ENCODE measurements around the gene ANKRD12.

The ANKRD12 gene

GRCh38 chr18:9319333-9319732 lies 182.8 kb downstream of the ANKRD12 start:
- DNase-seq, result no peak

DNA sequence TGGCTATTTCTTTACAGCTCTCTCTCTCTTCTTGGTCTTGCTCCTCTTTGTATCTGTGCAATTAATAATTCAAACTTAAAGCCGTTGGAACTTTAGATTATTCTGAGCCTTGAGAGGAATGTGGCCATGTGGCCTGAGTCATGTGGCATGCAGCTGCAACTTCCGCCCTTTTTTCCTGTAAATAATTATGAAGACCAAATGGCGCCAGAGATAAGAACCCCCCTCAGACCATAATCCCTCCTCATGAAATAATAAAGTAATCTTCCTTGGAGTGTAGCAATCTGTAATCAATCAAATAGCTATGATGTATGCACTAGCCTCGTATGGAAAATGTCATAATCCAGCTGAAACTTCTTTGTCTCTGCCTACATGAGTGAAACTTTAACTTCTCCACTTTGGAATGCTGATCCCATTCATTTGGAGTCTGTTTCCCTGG lies 184.5 kb downstream of the ANKRD12 start:
- DNase-seq, result no peak

DNA sequence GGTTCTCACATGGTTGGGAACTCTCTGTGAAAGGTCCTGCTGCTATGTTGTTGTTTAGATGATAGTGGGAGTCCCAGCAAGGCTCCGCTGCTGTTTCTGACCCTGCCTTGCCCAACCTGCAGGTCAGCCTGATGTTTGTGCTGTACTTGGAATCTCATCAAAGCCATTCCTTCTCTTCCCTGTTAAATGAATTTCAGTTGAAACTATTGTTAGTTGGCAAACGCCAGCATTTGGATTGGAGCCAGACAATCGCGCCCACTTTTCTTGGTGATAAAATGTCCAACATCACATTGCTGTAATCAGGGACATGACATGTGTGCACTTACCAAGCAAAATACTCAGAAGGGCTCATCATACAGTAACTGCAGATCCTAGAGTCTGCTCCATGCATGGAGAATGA lies 185.2 kb downstream of the ANKRD12 start:
- no peak for DNase-seq

GRCh38 chr18:9322744-9323143 lies 186.2 kb downstream of the ANKRD12 start:
- DNase-seq, result no peak

DNA sequence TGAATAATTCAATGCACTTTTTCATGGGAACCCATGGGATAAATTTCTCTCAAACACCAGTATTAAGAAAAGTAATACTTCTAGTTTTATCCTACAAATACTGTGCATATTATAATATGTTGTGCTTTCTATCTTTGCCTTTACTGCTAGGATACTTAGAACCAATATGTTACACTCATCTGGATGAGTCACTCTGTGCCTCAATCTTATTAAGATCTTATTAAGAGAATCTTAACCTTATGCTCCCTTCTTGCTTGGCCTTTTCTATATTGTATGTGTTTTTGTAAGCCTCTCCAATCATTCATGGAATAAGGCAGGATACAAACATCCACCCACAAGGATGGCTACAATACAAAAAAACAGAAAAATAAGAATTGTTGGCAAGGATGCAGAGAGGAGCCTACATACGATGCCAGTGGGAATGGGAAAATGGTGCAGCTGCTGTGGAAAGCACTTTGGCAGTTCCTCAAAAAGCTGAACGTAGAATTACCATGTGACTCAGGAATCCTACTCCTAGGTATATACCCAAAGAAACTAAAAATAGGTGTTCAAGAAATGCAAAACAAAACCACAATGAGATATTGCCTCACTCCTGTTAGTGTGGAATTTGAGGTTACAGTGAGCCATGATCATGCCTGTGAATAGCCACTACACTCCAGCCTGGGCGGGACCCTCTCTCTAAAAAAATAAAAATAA lies 187.3 kb downstream of the ANKRD12 start:
- no peak for DNase-seq

GRCh38 chr18:9325716-9326115 lies 189.1 kb downstream of the ANKRD12 start:
- DNase-seq, result no peak

DNA sequence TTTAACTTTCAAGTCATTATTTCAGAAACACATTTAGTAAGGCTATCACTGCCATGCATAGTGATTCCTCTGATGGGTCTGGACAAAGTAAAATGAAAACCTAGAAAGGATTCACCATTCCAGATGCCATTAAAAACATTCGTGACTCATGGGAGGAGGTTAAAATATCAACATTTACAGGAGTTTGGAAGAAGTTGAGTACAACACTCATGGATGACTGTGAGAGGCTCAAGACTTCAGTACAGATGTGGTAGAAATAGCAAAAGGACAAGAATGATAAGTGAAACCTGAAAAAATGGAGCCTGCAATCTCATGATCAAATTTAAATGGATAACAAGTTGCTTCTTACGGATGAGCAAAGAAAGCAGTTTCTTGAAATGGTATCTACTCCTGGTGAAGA lies 192.2 kb downstream of the ANKRD12 start:
- DNase-seq, result no peak

- no peak for DNase-seq
Measured at GRCh38 chr18:9329471-9329870, 192.9 kb downstream of the ANKRD12 start.

- no peak for DNase-seq
Measured at GRCh38 chr18:9330419-9330818, 193.8 kb downstream of the ANKRD12 start.

GRCh38 chr18:9333441-9334328 lies 197.1 kb downstream of the ANKRD12 start:
- no peak for DNase-seq

DNA sequence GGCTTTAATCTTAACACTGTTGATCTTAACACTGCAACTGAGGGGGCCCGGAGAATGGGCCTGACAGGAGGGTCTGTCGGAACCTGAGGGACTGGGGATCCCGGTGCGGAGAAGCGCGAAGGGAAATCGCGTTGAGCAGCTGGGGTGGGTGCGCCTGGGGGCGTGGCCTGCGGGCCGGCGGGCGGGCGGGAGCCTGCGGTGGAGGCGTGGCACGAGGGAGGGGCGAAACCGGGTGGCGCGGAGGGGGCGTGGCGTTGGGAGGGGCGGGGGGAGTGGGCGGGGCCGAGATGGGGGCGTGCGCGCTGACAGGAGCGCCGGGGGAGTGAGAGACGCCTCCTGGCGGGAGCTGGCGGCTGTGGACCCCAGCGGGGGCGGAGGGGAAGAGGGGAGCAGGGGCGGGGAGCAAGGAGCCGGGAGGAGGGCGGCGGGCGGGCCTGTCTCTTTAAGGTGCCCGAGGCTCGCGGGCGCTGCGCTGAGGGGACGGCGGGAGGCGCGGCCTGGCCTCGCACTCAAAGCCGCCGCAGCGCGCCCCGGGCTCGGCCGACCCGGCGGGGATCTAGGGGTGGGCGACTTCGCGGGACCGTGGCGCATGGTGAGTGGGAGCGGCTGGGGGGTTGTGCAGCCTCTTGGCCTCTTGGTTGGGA lies 197.9 kb downstream of the ANKRD12 start, which contains the start of gene TWSG1:
Gene TWSG1 (plus strand): TSS at position 445 of the 644 bp plus-strand sequence. CDS start 2,457 bp downstream, outside the sequence.
- no peak for DNase-seq

- no peak for DNase-seq
Measured at GRCh38 chr18:9334973-9335696, 198.6 kb downstream of the ANKRD12 start.

Measured in NCI-H1436 treated with DMSO at 0.1 percent for 48 hours (cell line).